Right atrium auricular region (tissue), 2 donors: ENCODE measurements around the gene PCDHA3. TPM values are rescaled to one million over a fixed set of nuclear protein-coding genes. Genes with fewer than 3 reads are reported as not detected.
A peak's percentile ranks its signal among the peaks of the same experiment; 100 is the strongest.
"Not testable (repeated sequence)": the region's sequence is repeated elsewhere in the genome, so short reads cannot be mapped to it uniquely, and the experiment has no call there.

Source experiments
- DNase-seq: peaks from one replicate; pipeline ENCODE4 v3.0.0-alpha.2; 2019; ENCODE audit warnings: low spot score
- H3K27ac ChIP-seq, 2 donors: fragments of 200-600 bp; sonication (generic); 1 replicate in 1 of 2; 2 replicates in 1 of 2; pipeline ENCODE4 v1.5.1; 2016 to 2019
- H3K27me3 ChIP-seq, 2 donors: fragments of 200-600 bp; sonication (generic); one replicate each; pipeline versions ENCODE4 v1.5.1 to v1.6.0; 2017 to 2019
- H3K36me3 ChIP-seq: fragments of 200-600 bp; sonication (generic); one replicate; pipeline ENCODE4 v1.5.1; 2016
- H3K4me1 ChIP-seq, 2 donors: fragments of 200-600 bp; sonication (generic); one replicate each; pipeline versions ENCODE4 v1.5.1 to v1.6.0; 2017 to 2019
- H3K4me3 ChIP-seq, 2 donors: fragments of 200-600 bp; sonication (generic); 1 replicate in 1 of 2; 2 replicates in 1 of 2; pipeline ENCODE4 v1.5.1; 2017 to 2019; ENCODE audit warnings: mild to moderate bottlenecking in 1 of 2, moderate library complexity in 1 of 2
- H3K9me3 ChIP-seq, 2 donors: fragments of 200-600 bp; sonication (generic); one replicate each; pipeline ENCODE4 v1.5.1; 2019
- CTCF ChIP-seq, 2 donors: fragments of 200-600 bp; sonication (generic); IDR thresholded peaks; one replicate each; pipeline ENCODE4 v1.5.1; 2019; ENCODE audit warnings: antibody characterized with exemption in 2 of 2
- total RNA-seq, 2 donors: library from RNA; depleted of rRNA; stranded (reverse); fragments of >200 nt; gene quantifications; one replicate each; pipeline ENCODE4 v1.1.0, GENCODE V29; 2016

PCDHA3 gene
- total RNA-seq, 2 donors from 2014 or later: 0.43 to 0.48 TPM

GRCh38 chr5:140796718-140797095, 4.2 kb upstream of the PCDHA3 start:
- no peaks in the 10 kb centered on the region for H3K27me3 ChIP-seq
- H3K27ac ChIP-seq: no peak overlapping the region
- no peak for DNase-seq
- no peak for TF ChIP-seq CTCF (IDR thresholded peaks at IDR 0.05)
- H3K4me1 ChIP-seq: no peaks in the 10 kb centered on the region
- no peak overlapping the region for H3K4me3 ChIP-seq
- peaks cover 0 to 80% of the 10 kb centered on the region in 2 donors for H3K9me3 ChIP-seq
- H3K36me3 ChIP-seq: no peaks in the 10 kb centered on the region

- peaks cover 5 to 59% of the 10 kb centered on the region in 2 donors for H3K9me3 ChIP-seq
- no peak overlapping the region for H3K27ac ChIP-seq
Measured at GRCh38 chr5:140801494-140801841, 611 bp downstream of the PCDHA3 start.

GRCh38 chr5:140802381-140802780, 1.5 kb downstream of the PCDHA3 start:
- H3K4me1 ChIP-seq, H3K27ac ChIP-seq, H3K4me3 ChIP-seq, H3K36me3 ChIP-seq, H3K27me3 ChIP-seq, DNase-seq: not testable (repeated sequence)
- H3K9me3 ChIP-seq: peaks cover 5 to 59% of the 10 kb centered on the region in 2 donors

More at GRCh38 chr5:140801494-140801841, 611 bp downstream of the PCDHA3 start:
- no peaks in the 10 kb centered on the region for H3K36me3 ChIP-seq
- TF ChIP-seq CTCF (IDR thresholded peaks at IDR 0.05): peak in 1 of 2 donors; percentile 51
- DNase-seq: no peak
- no peaks in the 10 kb centered on the region for H3K27me3 ChIP-seq
- peak overlapping the region; percentile 12 to 41 for H3K4me3 ChIP-seq
- no peaks in the 10 kb centered on the region for H3K4me1 ChIP-seq

GRCh38 chr5:140802781-140803271, 2.0 kb downstream of the PCDHA3 start:
- Histone ChIP-seq H3K4me1 (no peaks in the 10 kb centered on the region), H3K27me3 (no peaks in the 10 kb centered on the region), H3K4me3 (no peak overlapping the region), H3K27ac (no peak overlapping the region), H3K36me3 (no peaks in the 10 kb centered on the region), H3K9me3 (peaks cover 5 to 59% of the 10 kb centered on the region in 2 donors)
- no peak for TF ChIP-seq CTCF (IDR thresholded peaks at IDR 0.05)
- DNase-seq: no peak

GRCh38 chr5:140806834-140807775, 6.2 kb downstream of the PCDHA3 start, which contains the start of gene PCDHA4:
TSS of gene PCDHA4 (plus strand) at chr5:140807068.
- no peak for DNase-seq
- Histone ChIP-seq H3K36me3 (no peaks in the 10 kb centered on the region), H3K4me1 (no peaks in the 10 kb centered on the region), H3K27ac (no peak within 1 kb of the TSS), H3K9me3 (peaks cover 5 to 42% of the 10 kb centered on the region in 2 donors), H3K4me3 (peak within 1 kb of the TSS in 1 of 2 donors; percentile 45), H3K27me3 (no peaks in the 10 kb centered on the region)
- peak in 1 of 2 donors; percentile 55 for TF ChIP-seq CTCF (IDR thresholded peaks at IDR 0.05)

- not testable (repeated sequence) for H3K27me3 ChIP-seq, H3K27ac ChIP-seq, H3K4me1 ChIP-seq, H3K36me3 ChIP-seq, DNase-seq, H3K4me3 ChIP-seq
- H3K9me3 ChIP-seq: peaks cover 0 to 29% of the 10 kb centered on the region in 2 donors
Measured at GRCh38 chr5:140808241-140808888, 7.5 kb downstream of the PCDHA3 start.
